Thymus (tissue), 11 donors: ENCODE results near the gene CREB3L1. TPM values are rescaled to one million over a fixed set of nuclear protein-coding genes. Genes with fewer than 3 reads are reported as not detected.
A peak's percentile ranks its signal among the peaks of the same experiment; 100 is the strongest.

ENCODE experiments used
- DNase-seq, 9 donors: peaks; one replicate each; pipeline ENCODE4 v3.0.0-alpha.2; 2013; ENCODE audit warnings: low spot score in 9 of 9, low read depth in 6 of 9, missing footprints in 1 of 9
- H3K27ac ChIP-seq, 2 donors: one replicate each; pipeline ENCODE4 v1.5.1; 2013; ENCODE audit warnings: control low read depth in 1 of 2, low read depth in 1 of 2, low read length in 1 of 2, mild to moderate bottlenecking in 1 of 2, moderate library complexity in 1 of 2
- H3K27me3 ChIP-seq, 2 donors: one replicate each; pipeline ENCODE4 v1.5.1; 2013; ENCODE audit warnings: low read length in 1 of 2; ENCODE audit not compliant: control insufficient read depth in 2 of 2, insufficient read depth in 1 of 2
- H3K36me3 ChIP-seq, 2 donors: one replicate each; pipeline ENCODE4 v1.5.1; 2013; ENCODE audit warnings: low read length in 1 of 2, mild to moderate bottlenecking in 1 of 2, moderate library complexity in 1 of 2; ENCODE audit not compliant: control insufficient read depth in 2 of 2, insufficient read depth in 2 of 2
- H3K4me1 ChIP-seq, 2 donors: one replicate each; pipeline ENCODE4 v1.5.1; 2013; ENCODE audit warnings: low read length in 2 of 2; ENCODE audit not compliant: control insufficient read depth in 2 of 2, insufficient read depth in 2 of 2
- H3K4me3 ChIP-seq, 2 donors: one replicate each; pipeline ENCODE4 v1.5.1; 2013; ENCODE audit warnings: low read length in 2 of 2, control low read depth in 1 of 2, mild to moderate bottlenecking in 1 of 2
- H3K9me3 ChIP-seq, 2 donors: one replicate each; pipeline ENCODE4 v1.5.1; 2013; ENCODE audit warnings: low read length in 1 of 2, mild to moderate bottlenecking in 1 of 2; ENCODE audit not compliant: control insufficient read depth in 2 of 2, insufficient read depth in 1 of 2
- WGBS: extraction: QIAGEN DNeasy Blood & Tissue Kit; methylation state at CpG from one replicate; pipeline ENCODE4 v1.1.7; 2013; 5-methylcytosine and 5-hydroxymethylcytosine counted together
- polyA plus RNA-seq: library from polyadenylated mRNA; stranded (reverse); fragments of 200-250 nt; gene quantifications from one replicate; pipeline ENCODE4 v1.2.3, GENCODE V29; 2013
- total RNA-seq: library from RNA; stranded (reverse); fragments of 120-200 nt; gene quantifications from one replicate; pipeline ENCODE4 v1.2.4, GENCODE V29; 2013
- donor health status: healthy.

Gene CREB3L1
- total and polyA plus RNA-seq, 2 donors, result 1.3 to 2.2 TPM

GRCh38 chr11:46357483-46357936 lies 80.0 kb downstream of the CREB3L1 start:
- no peaks in the 10 kb centered on the region for H3K9me3 ChIP-seq
- H3K36me3 ChIP-seq, result peaks cover 21 to 24% of the 10 kb centered on the region in 2 donors
- no peak overlapping the region for H3K4me3 ChIP-seq
- DNase-seq, result no peak
- 91% methylated on average over 11 of the region's 11 CpGs for WGBS
- peaks cover 29 to 76% of the 10 kb centered on the region in 2 donors for H3K4me1 ChIP-seq
- H3K27me3 ChIP-seq, result no peaks in the 10 kb centered on the region
- H3K27ac ChIP-seq, result peak overlapping the region; percentile 19 to 33

GRCh38 chr11:46359953-46360352 lies 82.5 kb downstream of the CREB3L1 start:
- Histone ChIP-seq H3K4me1 (peaks cover 24 to 66% of the 10 kb centered on the region in 2 donors), H3K4me3 (no peak overlapping the region), H3K9me3 (no peaks in the 10 kb centered on the region), H3K27me3 (no peaks in the 10 kb centered on the region), H3K36me3 (peaks cover 13 to 26% of the 10 kb centered on the region in 2 donors), H3K27ac (no peak overlapping the region)
- no peak for DNase-seq
- 93% methylated on average over 1 of the region's 1 CpG for WGBS

DNA sequence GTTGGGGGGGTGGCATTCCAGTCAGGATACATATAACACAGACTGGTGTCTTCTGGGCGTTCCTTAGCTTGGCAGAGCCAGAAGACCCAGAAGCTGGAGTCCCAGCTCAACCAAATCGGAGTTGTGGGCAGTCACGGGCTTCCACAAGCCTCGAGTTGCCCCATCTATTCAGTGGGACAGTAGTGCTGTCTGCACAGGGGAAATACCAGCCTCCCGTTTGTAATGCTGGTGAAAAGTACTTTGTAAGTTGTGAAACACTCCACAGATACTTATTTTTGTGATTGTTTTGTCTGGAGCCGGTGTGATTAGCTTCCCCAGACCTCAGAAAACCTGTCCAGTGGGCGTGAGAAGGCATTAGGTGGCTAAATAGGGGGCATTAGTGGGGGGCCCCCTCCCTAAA lies 83.4 kb downstream of the CREB3L1 start:
- 31% methylated on average over 7 of the region's 7 CpGs for WGBS
- peaks cover 16 to 25% of the 10 kb centered on the region in 2 donors for H3K36me3 ChIP-seq
- peak overlapping the region; percentile 90 for H3K27ac ChIP-seq
- DNase-seq, result no peak
- peaks cover 24 to 67% of the 10 kb centered on the region in 2 donors for H3K4me1 ChIP-seq
- no peaks in the 10 kb centered on the region for H3K27me3 ChIP-seq
- no peaks in the 10 kb centered on the region for H3K9me3 ChIP-seq
- peak overlapping the region; percentile 54 to 75 for H3K4me3 ChIP-seq

DNA sequence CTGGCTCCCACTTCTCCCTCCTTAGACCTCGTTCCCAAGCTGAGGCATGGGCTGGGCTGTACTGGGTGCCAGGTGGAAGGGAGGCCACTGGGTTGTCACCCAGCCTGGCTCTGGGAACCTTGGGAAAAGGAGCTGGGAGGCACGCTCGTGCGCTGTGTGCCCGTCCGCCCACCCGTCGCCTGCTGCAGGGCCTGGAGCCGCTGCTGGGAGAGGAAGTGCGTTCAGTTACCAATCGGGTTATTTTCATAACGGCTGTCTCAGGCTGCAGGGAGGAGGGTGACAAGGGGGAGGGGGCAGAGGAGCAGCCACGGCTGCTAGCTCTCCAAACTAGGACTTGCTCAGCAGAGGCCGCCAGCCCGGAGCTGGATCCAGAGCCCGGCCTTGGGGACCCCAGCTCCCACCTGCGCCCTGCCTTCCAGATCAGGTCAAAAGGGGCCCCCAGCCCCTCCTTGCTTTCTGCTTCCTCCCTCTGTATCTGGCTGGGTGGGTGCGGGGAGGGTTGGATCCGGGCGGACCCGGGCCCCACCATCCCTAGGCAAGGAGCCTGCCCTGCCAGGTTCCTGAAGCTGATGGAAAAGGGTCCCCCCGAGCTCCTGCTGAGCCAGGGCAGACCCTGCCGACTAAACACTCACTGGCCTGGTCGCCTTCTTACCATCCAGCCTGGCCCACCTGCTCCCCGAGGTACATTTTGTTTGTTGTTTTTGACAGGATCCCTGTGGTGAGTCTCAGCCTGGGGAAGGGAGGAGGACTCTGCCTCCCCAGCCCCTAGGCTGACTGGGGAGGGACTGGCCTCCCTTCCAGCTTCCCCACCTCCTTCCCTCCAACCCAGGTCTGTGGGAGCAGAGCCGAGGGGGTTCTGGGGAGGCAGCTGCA lies 84.1 kb downstream of the CREB3L1 start:
- Histone ChIP-seq H3K27me3 (no peaks in the 10 kb centered on the region), H3K4me1 (peaks cover 24 to 60% of the 10 kb centered on the region in 2 donors), H3K36me3 (peaks cover 14 to 18% of the 10 kb centered on the region in 2 donors), H3K4me3 (peak overlapping the region; percentile 54 to 75), H3K9me3 (no peaks in the 10 kb centered on the region), H3K27ac (peak overlapping the region; percentile 90)
- 1% methylated on average over 26 of the region's 26 CpGs for WGBS
- DNase-seq, result peak in 6 of 9 donors; percentile 49 to 89 (median 74)

- Histone ChIP-seq H3K4me3 (peak overlapping the region; percentile 54 to 75), H3K9me3 (no peaks in the 10 kb centered on the region), H3K27ac (peak overlapping the region; percentile 90), H3K27me3 (no peaks in the 10 kb centered on the region), H3K4me1 (peaks cover 20 to 58% of the 10 kb centered on the region in 2 donors), H3K36me3 (peaks cover 11 to 17% of the 10 kb centered on the region in 2 donors)
- 65% methylated on average over 20 of the region's 20 CpGs for WGBS
- no peak for DNase-seq
Measured at GRCh38 chr11:46362156-46363030, 84.9 kb downstream of the CREB3L1 start.

GRCh38 chr11:46363031-46363407 lies 85.6 kb downstream of the CREB3L1 start:
- Histone ChIP-seq H3K4me1 (peaks cover 17 to 56% of the 10 kb centered on the region in 2 donors), H3K4me3 (no peak overlapping the region), H3K36me3 (peaks cover 14 to 15% of the 10 kb centered on the region in 2 donors), H3K27ac (peak overlapping the region in 1 of 2 donors; percentile 46), H3K9me3 (no peaks in the 10 kb centered on the region), H3K27me3 (no peaks in the 10 kb centered on the region)
- 81% methylated on average over 9 of the region's 9 CpGs for WGBS
- DNase-seq, result no peak

DNA sequence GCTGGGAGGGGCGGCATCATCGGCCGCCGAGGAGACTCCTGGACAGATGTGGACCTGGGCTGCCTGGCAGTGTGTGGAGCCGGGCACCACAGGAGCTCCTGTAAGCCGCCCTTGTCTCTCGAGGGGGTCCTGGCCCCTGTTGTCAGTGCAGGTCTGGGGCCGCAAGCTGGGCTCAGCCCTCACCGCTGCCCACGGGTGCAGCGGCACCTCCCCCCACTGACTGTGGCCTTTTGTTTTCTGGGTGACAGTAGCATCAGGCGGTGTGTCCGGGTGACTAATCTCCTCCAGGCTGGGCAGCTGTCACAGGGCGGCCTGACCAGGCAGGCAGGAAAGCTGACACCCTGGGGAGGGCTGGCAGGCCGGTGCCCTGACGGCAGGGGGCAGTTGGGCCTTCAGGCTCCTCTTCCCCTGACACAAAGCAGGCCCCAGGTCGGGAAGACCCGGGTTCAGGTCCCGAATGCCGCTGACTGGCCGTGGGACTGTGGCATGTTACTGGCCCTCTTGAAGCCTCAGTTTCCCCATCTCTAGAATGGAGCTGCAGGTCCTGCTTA lies 86.1 kb downstream of the CREB3L1 start:
- Histone ChIP-seq H3K4me3 (no peak overlapping the region), H3K27ac (peak overlapping the region in 1 of 2 donors; percentile 46), H3K9me3 (no peaks in the 10 kb centered on the region), H3K4me1 (peaks cover 16 to 52% of the 10 kb centered on the region in 2 donors), H3K27me3 (no peaks in the 10 kb centered on the region), H3K36me3 (peaks cover 15 to 19% of the 10 kb centered on the region in 2 donors)
- DNase-seq, result no peak
- 95% methylated on average over 21 of the region's 21 CpGs for WGBS

DNA sequence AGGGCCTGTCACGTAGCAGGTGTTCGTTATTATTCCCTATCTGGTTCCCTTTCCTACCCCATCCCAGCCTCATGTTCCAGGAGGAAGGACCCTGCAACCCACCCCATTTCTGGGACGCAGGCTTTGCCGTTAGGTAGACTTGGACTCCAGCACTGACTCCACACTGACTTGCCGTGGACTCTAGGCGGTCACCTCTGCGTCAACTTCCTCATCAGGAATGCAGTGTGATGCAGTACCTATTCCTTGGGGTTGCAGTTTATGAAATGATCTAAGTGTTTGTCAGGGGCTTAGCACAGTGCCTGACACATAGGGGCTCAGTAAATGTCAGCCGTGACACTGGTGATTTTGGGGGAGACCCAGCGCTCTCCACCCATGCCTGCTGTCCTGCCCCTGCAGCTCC lies 86.6 kb downstream of the CREB3L1 start:
- Histone ChIP-seq H3K36me3 (peaks cover 19% of the 10 kb centered on the region in 2 donors), H3K4me1 (peaks cover 16 to 51% of the 10 kb centered on the region in 2 donors), H3K9me3 (no peaks in the 10 kb centered on the region), H3K4me3 (no peak overlapping the region), H3K27me3 (no peaks in the 10 kb centered on the region), H3K27ac (no peak overlapping the region)
- DNase-seq, result no peak
- 98% methylated on average over 9 of the region's 9 CpGs for WGBS
